B cell (primary cell): ENCODE results near the gene ALG1L2. TPM values are rescaled to one million over a fixed set of nuclear protein-coding genes. Genes with fewer than 3 reads are reported as not detected.
"Not testable (repeated sequence)": the region's sequence is repeated elsewhere in the genome, so short reads cannot be mapped to it uniquely, and the experiment has no call there.

Experiments
- ATAC-seq: fragments of 200-7000 bp; cut with Tn5 transposase; one replicate; pipeline ENCODE4 v1.10.0; 2021; ENCODE audit warnings: low read depth, mild to moderate bottlenecking, moderate number of reproducible peaks, moderate library complexity
- CTCF ChIA-PET: fragments of 350-600 bp; sonication (Branson Sonifier 250); formaldehyde crosslinking; loops from one replicate; lab custom pipeline; 2021; ENCODE audit warnings: antibody characterized with exemption, inconsistent platforms; lab: Charles Lee
- POLR2A ChIA-PET: fragments of 350-600 bp; sonication (Branson Sonifier 250); formaldehyde crosslinking; loops from one replicate; lab custom pipeline; 2021; ENCODE audit warnings: antibody characterized with exemption; lab: Charles Lee
- DNase-seq: peaks from one replicate; pipeline ENCODE4 v3.0.0; 2013
- H2AFZ ChIP-seq: 2 replicates; pipeline ENCODE4 v1.6.1; 2012; ENCODE audit warnings: mild to moderate bottlenecking, low read depth, low read length; ENCODE audit not compliant: insufficient read depth, poor library complexity, severe bottlenecking
- H3K27ac ChIP-seq, 2 donors: 1 replicate in 1 of 2; 2 replicates in 1 of 2; pipeline ENCODE4 v1.5.1; 2012 to 2013; ENCODE audit warnings: low read length in 2 of 2, mild to moderate bottlenecking in 2 of 2, moderate library complexity in 1 of 2
- H3K27me3 ChIP-seq, 4 experiments: fragments of 200-600 bp in 1 of 4; sonication (generic) in 1 of 4; replicated peaks in 1 of 4; 1 replicate in 2 of 4; 2 replicates in 2 of 4; pipeline versions ENCODE4 v1.6.1 to v1.7.0; 2013 to 2016; ENCODE audit warnings: low read length in 3 of 4, mild to moderate bottlenecking in 2 of 4, mixed read lengths in 1 of 4, moderate library complexity in 1 of 4; ENCODE audit not compliant: insufficient read depth in 4 of 4, control insufficient read depth in 3 of 4; ENCODE audit errors: control extremely low read depth in 1 of 4
- H3K36me3 ChIP-seq, 2 experiments: replicated peaks in 1 of 2; 1 replicate in 1 of 2; 2 replicates in 1 of 2; pipeline versions ENCODE4 v1.6.1 to v1.7.1; 2013; ENCODE audit warnings: low read length in 1 of 2; ENCODE audit not compliant: insufficient read depth in 2 of 2, control insufficient read depth in 1 of 2; ENCODE audit errors: control extremely low read depth in 1 of 2, extremely low read depth in 1 of 2
- H3K4me1 ChIP-seq, 2 donors: fragments of 200-600 bp in 1 of 2; sonication (generic) in 1 of 2; 1 replicate in 1 of 2; 2 replicates in 1 of 2; pipeline versions ENCODE4 v1.5.1 to v1.6.1; 2013 to 2017; ENCODE audit warnings: low read length in 2 of 2; ENCODE audit not compliant: control insufficient read depth in 2 of 2, insufficient read depth in 2 of 2
- H3K4me2 ChIP-seq: replicated peaks from 2 replicates; pipeline ENCODE3; 2012; ENCODE audit warnings: mild to moderate bottlenecking, low read depth, low read length; ENCODE audit not compliant: poor library complexity, severe bottlenecking
- H3K4me3 ChIP-seq, 5 experiments: fragments of 200-600 bp in 1 of 5; sonication (generic) in 1 of 5; 1 replicate in 3 of 5; 2 replicates in 2 of 5; pipeline versions ENCODE4 v1.5.1 to v1.7.0; 2011 to 2016; ENCODE audit warnings: low read length in 4 of 5, mild to moderate bottlenecking in 4 of 5, low read depth in 2 of 5, control low read depth in 1 of 5, moderate library complexity in 1 of 5; ENCODE audit not compliant: insufficient read depth in 1 of 5; ENCODE audit errors: control extremely low read depth in 1 of 5, extremely low read depth in 1 of 5
- H3K79me2 ChIP-seq: fragments of 200-600 bp; sonication (generic); one replicate; pipeline ENCODE4 v1.6.0; 2016; ENCODE audit warnings: low read length; ENCODE audit not compliant: control insufficient read depth, insufficient read depth
- H3K9ac ChIP-seq: fragments of 200-600 bp; sonication (generic); 2 replicates; pipeline ENCODE4 v1.6.1; 2017; ENCODE audit warnings: mild to moderate bottlenecking, low read length, moderate library complexity
- H3K9me3 ChIP-seq, 3 donors: one replicate each; pipeline versions ENCODE4 v1.6.1 to v1.7.1; 2013; ENCODE audit warnings: low read length in 2 of 3; ENCODE audit not compliant: control insufficient read depth in 2 of 3, insufficient read depth in 1 of 3; ENCODE audit errors: control extremely low read depth in 1 of 3
- H4K20me1 ChIP-seq: 2 replicates; pipeline ENCODE4 v1.6.0; 2012; ENCODE audit warnings: mild to moderate bottlenecking, low read length; ENCODE audit not compliant: insufficient read depth, control insufficient read depth, poor library complexity, severe bottlenecking
- H3K27ac Mint-ChIP-seq: one replicate; pipeline ENCODE4 v1.8.0; 2021; ENCODE audit warnings: mixed read lengths
- H3K27me3 Mint-ChIP-seq: one replicate; pipeline ENCODE4 v1.8.0; 2021; ENCODE audit warnings: mixed read lengths
- H3K4me1 Mint-ChIP-seq: one replicate; pipeline ENCODE4 v1.8.0; 2021; ENCODE audit warnings: mixed read lengths
- H3K4me3 Mint-ChIP-seq: one replicate; pipeline ENCODE4 v1.8.0; 2021; ENCODE audit warnings: mixed read lengths
- H3K9me3 Mint-ChIP-seq: one replicate; pipeline ENCODE4 v1.8.0; 2022; ENCODE audit warnings: mixed read lengths; ENCODE audit not compliant: insufficient read depth
- WGBS: methylation state at CpG from one replicate; pipeline ENCODE4 v1.1.5; 2013; ENCODE audit warnings: missing lambda C conversion rate; ENCODE audit not compliant: insufficient coverage; 5-methylcytosine and 5-hydroxymethylcytosine counted together
- intact Hi-C: fragments of 100-400 bp; cut with micrococcal nuclease; formaldehyde crosslinking; loops from one replicate; pipeline ENCODE4 v1.10.0; 2022
- polyA plus RNA-seq: library from polyadenylated mRNA; depleted of rRNA; stranded (reverse); fragments of >200 nt; gene quantifications from 2 replicates; pipeline ENCODE4 v1.2.3, GENCODE V29; 2012
- total RNA-seq, 2 donors: library from RNA; stranded (reverse); fragments of 120-200 nt in 1 of 2; gene quantifications; 1 replicate in 1 of 2; 2 replicates in 1 of 2; pipeline versions ENCODE4 v1.2.3 to v1.2.4, GENCODE V29; 2013 to 2022

Gene ALG1L2
- total and polyA plus RNA-seq, 2 donors (not counting 1 experiment from before 2014, with no cell fraction given): 8.8 TPM; not detected in 1

- CTCF ChIA-PET: interaction anchor here (2.3 to 4.8 kb wide), 2 partner anchors 12 to 67 kb away, joined by 9 to 21 read pairs; no protein-coding TSS in a partner anchor
- H3K27me3 ChIP-seq, H3K9me3 ChIP-seq, H4K20me1 ChIP-seq, POLR2A ChIA-PET, H3K27me3 Mint-ChIP-seq, H3K79me2 ChIP-seq, H3K9me3 Mint-ChIP-seq, ATAC-seq, H3K27ac ChIP-seq, H3K36me3 ChIP-seq: not testable (repeated sequence)
- H3K4me2 ChIP-seq: peak overlapping the region; percentile 68
- H3K4me1 ChIP-seq: peaks cover 11 to 22% of the 10 kb centered on the region in 2 donors
- Mint-ChIP-seq H3K4me1 (peaks cover 29% of the 10 kb centered on the region), H3K27ac (peak overlapping the region; percentile 79), H3K4me3 (peak overlapping the region; percentile 72)
- DNase-seq: peak; percentile 28
- intact Hi-C loops: loop anchor here (1.0 to 5.0 kb wide), 2 partner anchors 17 to 67 kb away; no protein-coding TSS in a partner anchor
- 13% methylated on average over 6 of the region's 11 CpGs for WGBS
- H2AFZ ChIP-seq: peak overlapping the region; percentile 73
- H3K9ac ChIP-seq: peak overlapping the region; percentile 41
- peak overlapping the region in 4 of 5 experiments; percentile 10 to 44 (median 41) for H3K4me3 ChIP-seq
Observed at GRCh38 chr3:130094491-130094941, 12.9 kb downstream of the ALG1L2 start.

- H3K27me3 ChIP-seq, DNase-seq, ATAC-seq, H3K9me3 Mint-ChIP-seq, H3K79me2 ChIP-seq, H3K36me3 ChIP-seq, H3K4me3 Mint-ChIP-seq, POLR2A ChIA-PET, H4K20me1 ChIP-seq, H3K27ac ChIP-seq, H3K4me2 ChIP-seq, H3K27me3 Mint-ChIP-seq, H3K9ac ChIP-seq, H3K4me3 ChIP-seq, H3K9me3 ChIP-seq: not testable (repeated sequence)
- peaks cover 11 to 22% of the 10 kb centered on the region in 2 donors for H3K4me1 ChIP-seq
- Mint-ChIP-seq H3K27ac (peak overlapping the region; percentile 74), H3K4me1 (peaks cover 29% of the 10 kb centered on the region)
- CTCF ChIA-PET: interaction anchor here (1.5 to 4.8 kb wide), 2 partner anchors 10 to 68 kb away, joined by 6 to 21 read pairs; no protein-coding TSS in a partner anchor
- intact Hi-C loops: loop anchor here (5.0 kb wide), 1 partner anchor 469 kb away; no protein-coding TSS in a partner anchor
- peak overlapping the region; percentile 16 for H2AFZ ChIP-seq
- WGBS: 32% methylated on average over 8 of the region's 11 CpGs
Observed at GRCh38 chr3:130095858-130096257, 14.2 kb downstream of the ALG1L2 start.

- H3K9me3 ChIP-seq, H3K9me3 Mint-ChIP-seq, H4K20me1 ChIP-seq, H3K27ac ChIP-seq, H3K79me2 ChIP-seq, H3K36me3 ChIP-seq, H3K9ac ChIP-seq, H3K27me3 Mint-ChIP-seq, H3K4me3 ChIP-seq, H3K27ac Mint-ChIP-seq, ATAC-seq, H3K4me2 ChIP-seq, DNase-seq, H3K27me3 ChIP-seq, POLR2A ChIA-PET, H2AFZ ChIP-seq, H3K4me3 Mint-ChIP-seq: not testable (repeated sequence)
- CTCF ChIA-PET: interaction anchor here (0.9 to 4.8 kb wide), 5 partner anchors 9 to 155 kb away, joined by 3 to 21 read pairs (median 5); no protein-coding TSS in a partner anchor
- peaks cover 11 to 22% of the 10 kb centered on the region in 2 donors for H3K4me1 ChIP-seq
- peaks cover 29% of the 10 kb centered on the region for H3K4me1 Mint-ChIP-seq
- WGBS: 95% methylated on average over 8 of the region's 8 CpGs
- intact Hi-C loops: loop anchor here (5.0 kb wide), 1 partner anchor 470 kb away; no protein-coding TSS in a partner anchor
Observed at GRCh38 chr3:130097096-130097495, 15.5 kb downstream of the ALG1L2 start.
